HG03097 (cell line): ENCODE results near the gene KRTAP2-4.
"Not testable (repeated sequence)": the region's sequence is repeated elsewhere in the genome, so short reads cannot be mapped to it uniquely, and the experiment has no call there.

ENCODE experiments used
- ATAC-seq: cut with Tn5 transposase; IDR thresholded peaks from one replicate; pipeline ENCODE4 v1.9.1; 2021; ENCODE audit not compliant: unreplicated experiment, low FRiP score

The KRTAP2-4 gene

GRCh38 chr17:41065829-41066624, at the start of gene KRTAP2-4:
KRTAP2-4 (minus strand) TSS chr17:41065879; CDS start chr17:41065845, 34 bp downstream.
- no peak for ATAC-seq

GRCh38 chr17:41111151-41111885, 45.6 kb upstream of the KRTAP2-4 start:
- no peak for ATAC-seq

GRCh38 chr17:41108728-41109386, 43.2 kb upstream of the KRTAP2-4 start:
- not testable (repeated sequence) for ATAC-seq

- ATAC-seq = no peak
Observed at GRCh38 chr17:41107941-41108450, 42.3 kb upstream of the KRTAP2-4 start.

GRCh38 chr17:41105347-41105746, 39.7 kb upstream of the KRTAP2-4 start, which contains the start of gene KRTAP4-9:
KRTAP4-9 (plus strand) TSS chr17:41105389; CDS start chr17:41105389, 0 bp downstream.
- ATAC-seq = not testable (repeated sequence)

- not testable (repeated sequence) for ATAC-seq
Observed at GRCh38 chr17:41104386-41105038, 38.8 kb upstream of the KRTAP2-4 start.

GRCh38 chr17:41103896-41104295, 38.2 kb upstream of the KRTAP2-4 start:
- ATAC-seq = no peak

- ATAC-seq = no peak
Observed at GRCh38 chr17:41101586-41102259, 36.0 kb upstream of the KRTAP2-4 start, which contains the start of gene KRTAP4-16. KRTAP4-16 (minus strand) TSS chr17:41102209; CDS start chr17:41102209, 0 bp downstream.

GRCh38 chr17:41099682-41100480, 34.2 kb upstream of the KRTAP2-4 start:
- not testable (repeated sequence) for ATAC-seq

- ATAC-seq = no peak
Observed at GRCh38 chr17:41098481-41098880, 32.8 kb upstream of the KRTAP2-4 start.

- no peak for ATAC-seq
Observed at GRCh38 chr17:41098042-41098441, 32.4 kb upstream of the KRTAP2-4 start, which contains the start of gene KRTAP4-8. KRTAP4-8 (minus strand) TSS chr17:41098142; CDS start chr17:41098084, 58 bp downstream.

GRCh38 chr17:41096055-41096454, 30.4 kb upstream of the KRTAP2-4 start:
- no peak for ATAC-seq

GRCh38 chr17:41088760-41089352, 23.2 kb upstream of the KRTAP2-4 start:
- ATAC-seq = not testable (repeated sequence)

- not testable (repeated sequence) for ATAC-seq
Observed at GRCh38 chr17:41084100-41084856, 18.6 kb upstream of the KRTAP2-4 start, which contains the start of gene KRTAP4-7. KRTAP4-7 (plus strand) TSS chr17:41084150; CDS start chr17:41084207, 57 bp downstream.

- not testable (repeated sequence) for ATAC-seq
Observed at GRCh38 chr17:41083427-41083826, 17.7 kb upstream of the KRTAP2-4 start.

GRCh38 chr17:41082626-41083025, 16.9 kb upstream of the KRTAP2-4 start:
- no peak for ATAC-seq

- ATAC-seq = no peak
Observed at GRCh38 chr17:41076788-41077187, 11.1 kb upstream of the KRTAP2-4 start.
